Ascending aorta (tissue), 2 donors: Measurements from ENCODE around the gene CAB39L. TPM values are rescaled to one million over a fixed set of nuclear protein-coding genes. Genes with fewer than 3 reads are reported as not detected.

ENCODE experiments used
- DNase-seq, 2 donors: peaks; one replicate each; pipeline ENCODE4 v3.0.0-alpha.2; 2019; ENCODE audit warnings: low spot score in 2 of 2
- H3K27ac ChIP-seq, 2 donors: fragments of 200-600 bp; sonication (generic); one replicate each; pipeline ENCODE4 v1.5.1; 2016 to 2017; ENCODE audit warnings: mild to moderate bottlenecking in 1 of 2
- H3K27me3 ChIP-seq: fragments of 200-600 bp; sonication (generic); one replicate; pipeline ENCODE4 v1.5.1; 2017
- H3K36me3 ChIP-seq, 2 donors: fragments of 200-600 bp; sonication (generic); one replicate each; pipeline ENCODE4 v1.5.1; 2016
- H3K4me1 ChIP-seq, 2 donors: fragments of 200-600 bp; sonication (generic); one replicate each; pipeline ENCODE4 v1.5.1; 2016 to 2017; ENCODE audit warnings: mild to moderate bottlenecking in 1 of 2
- H3K4me3 ChIP-seq, 2 donors: fragments of 200-600 bp; sonication (generic); one replicate each; pipeline ENCODE4 v1.5.1; 2016 to 2017; ENCODE audit warnings: mild to moderate bottlenecking in 1 of 2
- H3K9me3 ChIP-seq, 2 donors: fragments of 200-600 bp; sonication (generic); one replicate each; pipeline ENCODE4 v1.5.1; 2016
- intact Hi-C: fragments of 100-400 bp; cut with DNase I; formaldehyde crosslinking; loops from one replicate; pipeline ENCODE4 v1.15.1; 2023
- total RNA-seq: library from RNA; depleted of rRNA; stranded (reverse); fragments of >200 nt; gene quantifications from one replicate; pipeline ENCODE4 v1.1.0, GENCODE V29; 2016
- TF ChIP-seq, protein P1 (sequence below), 3 experiments: fragments of 200-600 bp in 2 of 3; fragments of 450-650 bp in 1 of 3; sonication (generic) in 2 of 3; IDR thresholded peaks; one replicate each; pipeline ENCODE4 v1.5.1; 2016 to 2019; ENCODE audit warnings: antibody characterized with exemption in 3 of 3, mild to moderate bottlenecking in 1 of 3, moderate library complexity in 1 of 3

The CAB39L gene
- total RNA-seq, 1 donor from 2014 or later: 30.1 TPM

DNA sequence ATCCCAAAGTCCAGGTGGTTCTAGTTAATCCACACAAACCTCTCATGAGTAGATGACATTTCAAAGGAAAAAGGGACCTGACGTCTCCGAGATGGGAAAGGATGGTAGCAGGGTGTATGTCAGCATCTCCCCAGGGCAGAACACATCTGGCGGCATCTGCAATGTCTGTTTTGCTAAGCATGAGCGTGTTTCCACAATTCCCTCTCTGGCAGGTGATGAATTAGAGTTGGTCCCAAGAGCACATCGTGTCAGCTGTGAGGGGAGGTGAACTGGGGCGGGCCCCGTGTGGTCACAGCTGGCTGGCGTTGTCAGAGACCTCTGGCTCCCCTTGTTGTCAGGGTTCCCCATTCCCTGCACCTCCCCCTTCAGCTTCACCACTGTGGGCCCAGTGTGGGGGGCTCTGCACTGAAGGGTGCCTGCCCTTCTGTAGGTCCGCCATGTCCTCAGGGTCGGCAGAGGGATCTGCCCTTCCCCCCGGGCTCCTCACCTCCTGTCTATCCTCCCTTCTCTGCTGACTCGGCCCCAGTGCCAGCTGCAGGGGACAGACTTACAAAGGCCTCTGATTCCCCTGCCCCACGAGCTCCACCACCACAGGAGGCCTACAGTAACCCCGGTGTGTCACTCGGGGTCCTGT lies 138.0 kb downstream of the CAB39L start:
- DNase-seq: peak in 1 of 2 donors; percentile 59
- Histone ChIP-seq H3K27me3 (no peaks in the 10 kb centered on the region), H3K36me3 (peaks cover 0 to 11% of the 10 kb centered on the region in 2 donors), H3K27ac (no peak overlapping the region), H3K4me1 (peaks cover 11 to 33% of the 10 kb centered on the region in 2 donors), H3K4me3 (no peak overlapping the region), H3K9me3 (no peaks in the 10 kb centered on the region)
- intact Hi-C loops: loop anchor here (5.0 kb wide), 1 partner anchor 191 kb away; the partner anchor contains the start of gene PHF11
- TF ChIP-seq, protein P1, sequence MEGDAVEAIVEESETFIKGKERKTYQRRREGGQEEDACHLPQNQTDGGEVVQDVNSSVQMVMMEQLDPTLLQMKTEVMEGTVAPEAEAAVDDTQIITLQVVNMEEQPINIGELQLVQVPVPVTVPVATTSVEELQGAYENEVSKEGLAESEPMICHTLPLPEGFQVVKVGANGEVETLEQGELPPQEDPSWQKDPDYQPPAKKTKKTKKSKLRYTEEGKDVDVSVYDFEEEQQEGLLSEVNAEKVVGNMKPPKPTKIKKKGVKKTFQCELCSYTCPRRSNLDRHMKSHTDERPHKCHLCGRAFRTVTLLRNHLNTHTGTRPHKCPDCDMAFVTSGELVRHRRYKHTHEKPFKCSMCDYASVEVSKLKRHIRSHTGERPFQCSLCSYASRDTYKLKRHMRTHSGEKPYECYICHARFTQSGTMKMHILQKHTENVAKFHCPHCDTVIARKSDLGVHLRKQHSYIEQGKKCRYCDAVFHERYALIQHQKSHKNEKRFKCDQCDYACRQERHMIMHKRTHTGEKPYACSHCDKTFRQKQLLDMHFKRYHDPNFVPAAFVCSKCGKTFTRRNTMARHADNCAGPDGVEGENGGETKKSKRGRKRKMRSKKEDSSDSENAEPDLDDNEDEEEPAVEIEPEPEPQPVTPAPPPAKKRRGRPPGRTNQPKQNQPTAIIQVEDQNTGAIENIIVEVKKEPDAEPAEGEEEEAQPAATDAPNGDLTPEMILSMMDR (IDR thresholded peaks at IDR 0.05): no peak

DNA sequence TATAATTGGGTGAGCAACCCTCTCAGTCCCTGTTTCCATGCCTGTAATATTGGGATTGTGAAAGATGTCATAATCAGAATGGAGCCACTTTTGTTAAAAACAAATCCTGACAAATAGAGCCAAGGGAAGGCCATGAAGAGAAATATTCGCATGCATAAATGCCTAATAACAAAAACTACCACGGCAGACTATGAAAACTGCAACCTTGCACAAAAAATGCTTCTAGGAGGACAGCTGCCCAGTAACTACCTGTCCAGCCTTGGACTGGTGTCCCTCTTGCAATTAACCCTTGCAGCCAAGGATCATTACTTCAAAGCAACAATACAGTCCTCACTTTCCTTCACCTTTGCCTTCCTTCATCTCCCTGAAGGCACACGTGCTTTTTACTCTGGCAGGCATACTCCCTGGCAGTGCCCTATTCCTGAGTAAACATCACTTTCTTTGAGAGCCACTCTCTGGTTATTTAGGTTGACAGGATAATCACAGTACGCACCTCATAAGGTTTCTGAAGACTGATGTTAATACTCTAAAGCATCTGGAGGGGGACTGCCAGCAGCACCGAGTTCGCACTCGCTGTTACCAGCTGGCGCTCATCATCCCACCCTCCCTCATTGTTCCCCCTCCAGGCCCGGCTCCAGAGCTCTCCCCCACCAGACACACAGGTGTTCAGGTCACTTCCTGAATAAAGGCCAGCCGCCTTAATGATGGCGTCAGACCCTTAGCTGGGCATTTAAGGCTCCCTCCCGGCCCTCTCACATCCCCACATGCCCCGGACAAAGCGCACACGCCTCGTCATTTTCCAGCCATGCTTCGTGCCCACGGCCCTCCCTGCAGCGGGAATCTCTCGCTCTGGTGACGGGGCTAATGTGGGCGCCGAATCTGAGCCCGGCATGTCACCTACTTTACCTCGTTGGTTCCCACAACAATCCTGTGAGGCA lies 138.8 kb downstream of the CAB39L start:
- peak in 1 of 2 donors; percentile 54 for DNase-seq
- Histone ChIP-seq H3K27ac (no peak overlapping the region), H3K4me1 (peaks cover 11 to 32% of the 10 kb centered on the region in 2 donors), H3K27me3 (no peaks in the 10 kb centered on the region), H3K9me3 (no peaks in the 10 kb centered on the region), H3K36me3 (peaks cover 0 to 2% of the 10 kb centered on the region in 2 donors), H3K4me3 (no peak overlapping the region)
- TF ChIP-seq, protein P1 (IDR thresholded peaks at IDR 0.05): no peak
- intact Hi-C loops: loop anchor here (5.0 kb wide), 1 partner anchor 192 kb away; the partner anchor contains the start of gene PHF11

DNA sequence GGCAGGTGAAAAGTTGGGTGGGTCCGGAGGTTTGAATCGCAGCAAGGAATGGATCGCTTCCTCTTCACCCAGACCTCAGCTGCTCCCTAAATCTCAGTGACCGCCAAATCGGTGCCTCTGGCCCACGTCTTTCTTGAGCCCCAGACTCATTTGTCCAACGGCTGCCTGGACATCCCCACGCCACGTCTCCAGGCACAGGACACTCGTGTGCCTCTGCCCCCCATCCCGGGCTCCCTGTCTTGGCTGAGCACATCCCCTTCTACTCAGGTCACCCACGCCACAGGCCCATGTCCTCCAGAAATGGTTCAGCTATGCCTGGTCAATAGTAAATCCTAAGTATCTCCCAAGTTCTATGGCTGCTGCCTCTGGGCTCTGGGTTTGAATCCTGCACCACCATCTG lies 139.5 kb downstream of the CAB39L start:
- TF ChIP-seq, protein P1 (IDR thresholded peaks at IDR 0.05): no peak
- no peaks in the 10 kb centered on the region for H3K27me3 ChIP-seq
- no peak overlapping the region for H3K4me3 ChIP-seq
- H3K27ac ChIP-seq: no peak overlapping the region
- intact Hi-C loops: no loop called here
- peak in 1 of 2 donors; percentile 59 for DNase-seq
- H3K4me1 ChIP-seq: peaks cover 11 to 25% of the 10 kb centered on the region in 2 donors
- H3K9me3 ChIP-seq: no peaks in the 10 kb centered on the region
- no peaks in the 10 kb centered on the region for H3K36me3 ChIP-seq

DNA sequence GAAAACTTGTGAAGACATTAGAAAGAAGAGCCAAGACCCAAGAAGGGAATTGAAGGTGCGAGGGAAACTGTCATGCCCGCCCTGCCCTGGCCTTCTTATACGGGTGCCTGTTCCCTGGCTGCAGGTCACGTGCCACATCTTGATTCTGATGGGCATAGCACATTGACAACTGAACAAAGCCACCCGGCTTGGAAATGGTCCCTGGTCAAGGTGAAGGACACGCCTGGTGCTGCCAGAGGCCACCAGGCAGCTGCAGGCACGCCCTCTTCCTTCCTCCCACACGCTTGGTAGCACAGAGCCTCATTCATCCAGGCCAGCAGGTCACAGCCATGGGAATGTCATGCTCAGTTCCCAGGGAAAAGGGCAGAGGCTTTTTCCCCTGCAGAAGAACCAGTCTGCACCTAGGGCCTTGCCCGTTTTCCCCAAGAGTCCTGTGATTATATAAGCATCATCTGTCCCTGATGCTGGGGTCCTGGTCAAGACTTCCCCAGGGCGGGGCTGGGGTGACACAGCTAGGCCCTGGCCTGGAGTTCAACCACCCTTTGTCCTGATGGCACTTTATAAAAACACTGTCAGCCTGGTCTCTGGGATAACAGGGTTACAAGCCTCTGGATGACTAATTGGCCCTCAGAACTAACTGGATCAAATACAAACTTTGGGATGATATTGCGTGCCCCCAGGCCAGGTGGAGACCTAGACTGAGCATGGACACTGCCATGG lies 140.2 kb downstream of the CAB39L start:
- DNase-seq: peak in 1 of 2 donors; percentile 62
- Histone ChIP-seq H3K9me3 (no peaks in the 10 kb centered on the region), H3K36me3 (no peaks in the 10 kb centered on the region), H3K4me3 (no peak overlapping the region), H3K4me1 (peaks cover 9 to 19% of the 10 kb centered on the region in 2 donors), H3K27ac (no peak overlapping the region), H3K27me3 (no peaks in the 10 kb centered on the region)
- TF ChIP-seq, protein P1 (IDR thresholded peaks at IDR 0.05): no peak
- intact Hi-C loops: no loop called here

DNA sequence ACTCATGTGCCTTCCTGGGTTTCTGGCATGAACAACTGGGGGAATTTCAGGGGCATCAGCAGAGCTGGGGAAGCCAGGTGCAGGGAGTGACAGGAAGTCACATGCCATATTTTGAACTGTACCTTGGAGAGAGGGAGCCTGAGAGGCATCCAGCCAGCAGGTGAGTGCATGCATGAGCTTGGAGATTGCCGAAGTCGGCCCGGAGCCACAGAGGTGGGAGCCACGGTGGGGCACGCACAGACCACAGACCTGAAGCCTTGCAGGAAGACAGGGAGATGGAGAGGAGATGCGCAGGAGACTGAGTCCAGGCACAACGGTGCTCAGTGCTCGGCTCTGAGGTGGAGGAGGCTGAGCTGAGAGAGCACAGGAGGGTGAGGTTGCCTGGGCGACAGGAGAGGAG lies 141.0 kb downstream of the CAB39L start:
- no peaks in the 10 kb centered on the region for H3K36me3 ChIP-seq
- no peak overlapping the region for H3K4me3 ChIP-seq
- TF ChIP-seq, protein P1 (IDR thresholded peaks at IDR 0.05): no peak
- no peaks in the 10 kb centered on the region for H3K27me3 ChIP-seq
- peaks cover 9 to 12% of the 10 kb centered on the region in 2 donors for H3K4me1 ChIP-seq
- peak in 1 of 2 donors; percentile 63 for DNase-seq
- H3K9me3 ChIP-seq: no peaks in the 10 kb centered on the region
- H3K27ac ChIP-seq: no peak overlapping the region
- intact Hi-C loops: no loop called here
